ENCODE results near the gene TRHDE.

Gene TRHDE

DNA sequence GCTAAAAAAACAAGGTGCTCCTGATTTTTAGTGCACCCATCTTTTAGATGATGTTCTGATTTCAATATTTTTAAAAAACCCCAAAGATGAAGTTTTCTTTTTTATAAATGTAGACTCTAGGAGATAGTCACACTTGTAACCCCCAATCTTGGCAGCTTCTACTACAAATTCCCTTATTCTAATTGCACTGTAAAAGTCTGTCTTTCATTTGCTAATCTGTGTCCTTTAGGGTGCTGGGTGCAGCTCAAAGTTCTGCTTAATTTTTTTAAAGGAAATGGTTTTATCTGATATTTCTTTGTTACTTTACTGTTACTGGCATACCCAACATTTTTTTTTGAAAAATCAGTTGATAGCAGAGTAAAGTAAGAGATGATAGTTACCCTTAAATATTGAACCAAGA lies 172.0 kb downstream of the TRHDE start:
- DNase-seq (ENCODE audit: low read depth): no peak
- TF ChIP-seq, protein P1, sequence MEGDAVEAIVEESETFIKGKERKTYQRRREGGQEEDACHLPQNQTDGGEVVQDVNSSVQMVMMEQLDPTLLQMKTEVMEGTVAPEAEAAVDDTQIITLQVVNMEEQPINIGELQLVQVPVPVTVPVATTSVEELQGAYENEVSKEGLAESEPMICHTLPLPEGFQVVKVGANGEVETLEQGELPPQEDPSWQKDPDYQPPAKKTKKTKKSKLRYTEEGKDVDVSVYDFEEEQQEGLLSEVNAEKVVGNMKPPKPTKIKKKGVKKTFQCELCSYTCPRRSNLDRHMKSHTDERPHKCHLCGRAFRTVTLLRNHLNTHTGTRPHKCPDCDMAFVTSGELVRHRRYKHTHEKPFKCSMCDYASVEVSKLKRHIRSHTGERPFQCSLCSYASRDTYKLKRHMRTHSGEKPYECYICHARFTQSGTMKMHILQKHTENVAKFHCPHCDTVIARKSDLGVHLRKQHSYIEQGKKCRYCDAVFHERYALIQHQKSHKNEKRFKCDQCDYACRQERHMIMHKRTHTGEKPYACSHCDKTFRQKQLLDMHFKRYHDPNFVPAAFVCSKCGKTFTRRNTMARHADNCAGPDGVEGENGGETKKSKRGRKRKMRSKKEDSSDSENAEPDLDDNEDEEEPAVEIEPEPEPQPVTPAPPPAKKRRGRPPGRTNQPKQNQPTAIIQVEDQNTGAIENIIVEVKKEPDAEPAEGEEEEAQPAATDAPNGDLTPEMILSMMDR (conservative IDR thresholded peaks at IDR 0.05; ENCODE audit: low read depth, low read length): no peak
- no peak overlapping the region for H3K4me3 ChIP-seq (ENCODE audit: low read length)

GRCh38 chr12:72444566-72444965 lies 172.4 kb downstream of the TRHDE start:
- no peak for DNase-seq (ENCODE audit: low read depth)
- H3K4me3 ChIP-seq (ENCODE audit: low read length): no peak overlapping the region
- TF ChIP-seq, protein P1 (conservative IDR thresholded peaks at IDR 0.05; ENCODE audit: low read depth, low read length): no peak

GRCh38 chr12:72448089-72448488 lies 175.9 kb downstream of the TRHDE start:
- DNase-seq (ENCODE audit: low read depth): no peak
- H3K4me3 ChIP-seq (ENCODE audit: low read length): no peak overlapping the region
- TF ChIP-seq, protein P1 (conservative IDR thresholded peaks at IDR 0.05; ENCODE audit: low read depth, low read length): no peak

- no peak overlapping the region for H3K4me3 ChIP-seq (ENCODE audit: low read length)
- no peak for DNase-seq (ENCODE audit: low read depth)
- TF ChIP-seq, protein P1 (conservative IDR thresholded peaks at IDR 0.05; ENCODE audit: low read depth, low read length): no peak
Observed at GRCh38 chr12:72448805-72449204, 176.6 kb downstream of the TRHDE start.

GRCh38 chr12:72453066-72453465 lies 180.9 kb downstream of the TRHDE start:
- no peak for DNase-seq (ENCODE audit: low read depth)
- no peak overlapping the region for H3K4me3 ChIP-seq (ENCODE audit: low read length)
- TF ChIP-seq, protein P1 (conservative IDR thresholded peaks at IDR 0.05; ENCODE audit: low read depth, low read length): no peak

DNA sequence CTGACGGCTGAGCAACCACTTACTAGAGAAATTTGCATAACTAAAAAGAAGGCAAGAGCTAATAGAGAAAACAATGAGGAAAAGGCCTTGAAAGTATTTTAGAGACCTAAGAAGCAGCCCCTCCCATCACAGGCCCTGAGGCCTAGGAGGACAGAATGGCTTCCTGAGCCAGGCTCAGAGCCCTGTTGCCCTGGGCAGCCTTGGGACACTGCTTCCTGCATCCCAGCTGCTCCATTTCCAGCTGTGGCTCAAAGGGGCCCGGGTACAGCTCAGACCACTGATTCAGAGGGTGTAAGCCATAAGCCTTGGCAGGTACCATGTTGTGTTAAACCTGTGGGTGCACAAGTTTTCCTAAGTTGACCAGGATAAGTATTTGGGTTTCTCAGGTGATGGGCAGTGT lies 181.4 kb downstream of the TRHDE start:
- DNase-seq (ENCODE audit: low read depth): no peak
- H3K4me3 ChIP-seq (ENCODE audit: low read length): no peak overlapping the region
- TF ChIP-seq, protein P1 (conservative IDR thresholded peaks at IDR 0.05; ENCODE audit: low read depth, low read length): no peak

GRCh38 chr12:72464471-72464870 lies 192.3 kb downstream of the TRHDE start:
- TF ChIP-seq, protein P1 (conservative IDR thresholded peaks at IDR 0.05; ENCODE audit: low read depth, low read length): no peak
- DNase-seq (ENCODE audit: low read depth): no peak
- H3K4me3 ChIP-seq (ENCODE audit: low read length): no peak overlapping the region

All from retinal pigment epithelial cell (primary cell).